H9 (cell line): Measurements from ENCODE around the gene UQCRC2. TPM values are rescaled to one million over a fixed set of nuclear protein-coding genes. Genes with fewer than 3 reads are reported as not detected.
A peak's percentile ranks its signal among the peaks of the same experiment; 100 is the strongest.

Experiments
- DNase-seq: peaks from one replicate; pipeline ENCODE4 v3.0.0-alpha.2; 2017
- H2AFZ ChIP-seq: one replicate; pipeline ENCODE4 v1.6.1; 2013; ENCODE audit warnings: mild to moderate bottlenecking, low read length, control low read depth, moderate library complexity
- H2AK5ac ChIP-seq: 2 replicates; pipeline ENCODE4 v1.6.1; 2013; ENCODE audit warnings: low read length, control low read depth, mixed read lengths; ENCODE audit not compliant: insufficient read length
- H2BK120ac ChIP-seq: one replicate; pipeline ENCODE4 v1.6.1; 2013; ENCODE audit warnings: low read depth, mild to moderate bottlenecking, low read length, control low read depth, inconsistent platforms; ENCODE audit not compliant: poor library complexity, severe bottlenecking
- H2BK12ac ChIP-seq: 2 replicates; pipeline ENCODE4 v1.6.1; 2013; ENCODE audit warnings: low read length, control low read depth, mixed read lengths, low read depth; ENCODE audit not compliant: insufficient read length
- H2BK15ac ChIP-seq: 2 replicates; pipeline ENCODE4 v1.6.1; 2013; ENCODE audit warnings: low read depth, low read length, control low read depth
- H2BK20ac ChIP-seq: one replicate; pipeline ENCODE4 v1.6.1; 2013; ENCODE audit warnings: low read depth, mild to moderate bottlenecking, low read length, control low read depth, inconsistent platforms; ENCODE audit not compliant: poor library complexity, severe bottlenecking
- H2BK5ac ChIP-seq: 2 replicates; pipeline ENCODE4 v1.6.1; 2013; ENCODE audit warnings: low read length, control low read depth, mixed read lengths; ENCODE audit not compliant: insufficient read length
- H3K14ac ChIP-seq: 2 replicates; pipeline ENCODE4 v1.6.1; 2013; ENCODE audit warnings: low read length, control low read depth; ENCODE audit not compliant: insufficient read depth
- H3K18ac ChIP-seq: 2 replicates; pipeline ENCODE4 v1.6.1; 2013; ENCODE audit warnings: low read depth, mild to moderate bottlenecking, mixed read lengths, low read length, control low read depth; ENCODE audit not compliant: insufficient read length
- H3K23ac ChIP-seq: 2 replicates; pipeline ENCODE4 v1.6.1; 2013; ENCODE audit warnings: low read length, control low read depth, mixed read lengths, low read depth; ENCODE audit not compliant: insufficient read length
- H3K23me2 ChIP-seq: 2 replicates; pipeline ENCODE4 v1.6.1; 2013; ENCODE audit warnings: low read depth, mild to moderate bottlenecking, mixed read lengths, low read length, control low read depth; ENCODE audit not compliant: insufficient read length, poor library complexity, severe bottlenecking
- H3K27ac ChIP-seq: 2 replicates; pipeline ENCODE4 v1.5.1; 2013; ENCODE audit warnings: low read length, control low read depth, mixed read lengths, low read depth; ENCODE audit not compliant: insufficient read length
- H3K27me3 ChIP-seq: 2 replicates; pipeline ENCODE4 v1.6.1; 2013; ENCODE audit warnings: low read length, control low read depth, inconsistent platforms; ENCODE audit not compliant: insufficient read depth
- H3K4ac ChIP-seq: 2 replicates; pipeline ENCODE4 v1.6.1; 2013; ENCODE audit warnings: low read depth, mild to moderate bottlenecking, control low read depth, inconsistent platforms, low read length, moderate library complexity
- H3K4me1 ChIP-seq: 2 replicates; pipeline ENCODE4 v1.6.1; 2013; ENCODE audit warnings: low read length, control low read depth, inconsistent platforms; ENCODE audit not compliant: insufficient read depth
- H3K4me2 ChIP-seq: 2 replicates; pipeline ENCODE4 v1.6.1; 2013; ENCODE audit warnings: low read length, control low read depth, mixed read lengths; ENCODE audit not compliant: insufficient read length, insufficient read depth
- H3K56ac ChIP-seq: 2 replicates; pipeline ENCODE4 v1.6.1; 2013; ENCODE audit warnings: low read depth, mild to moderate bottlenecking, mixed read lengths, low read length, control low read depth; ENCODE audit not compliant: insufficient read length
- H3K79me1 ChIP-seq: 2 replicates; pipeline ENCODE4 v1.6.1; 2013; ENCODE audit warnings: low read depth, mild to moderate bottlenecking, moderate library complexity, low read length, control low read depth, inconsistent platforms; ENCODE audit not compliant: insufficient read depth, poor library complexity, severe bottlenecking
- H3K79me2 ChIP-seq: 2 replicates; pipeline ENCODE4 v1.6.1; 2013; ENCODE audit warnings: low read length, control low read depth, inconsistent platforms; ENCODE audit not compliant: insufficient read depth
- H3K9ac ChIP-seq: 2 replicates; pipeline ENCODE4 v1.6.1; 2013; ENCODE audit warnings: low read length, control low read depth, mixed read lengths; ENCODE audit not compliant: insufficient read length; ENCODE audit errors: extremely low read depth
- H3K9me3 ChIP-seq: one replicate; pipeline ENCODE4 v1.6.1; 2013; ENCODE audit warnings: low read depth, low read length, inconsistent platforms; ENCODE audit not compliant: control insufficient read depth
- H3T11ph ChIP-seq: one replicate; pipeline ENCODE4 v1.6.1; 2013; ENCODE audit warnings: mild to moderate bottlenecking, low read length, control low read depth, inconsistent platforms
- H4K20me1 ChIP-seq: one replicate; pipeline ENCODE4 v1.6.1; 2013; ENCODE audit not compliant: control insufficient read depth, insufficient read length, insufficient read depth
- H4K5ac ChIP-seq: 2 replicates; pipeline ENCODE4 v1.6.1; 2013; ENCODE audit warnings: low read depth, mild to moderate bottlenecking, mixed read lengths, low read length, control low read depth; ENCODE audit not compliant: insufficient read length
- H4K8ac ChIP-seq: replicated peaks from 2 replicates; pipeline ENCODE4 v1.6.1; 2013; ENCODE audit warnings: low read length, control low read depth, mixed read lengths, low read depth; ENCODE audit not compliant: insufficient read length
- H4K91ac ChIP-seq: 2 replicates; pipeline ENCODE4 v1.6.1; 2013; ENCODE audit warnings: low read depth, mild to moderate bottlenecking, moderate library complexity, mixed read lengths, low read length, control low read depth; ENCODE audit not compliant: insufficient read length
- H3K27ac Mint-ChIP-seq, 3 experiments: 2 replicates in 2 of 3; 3 replicates in 1 of 3; pipeline ENCODE4 v1.8.0; 2020 to 2021; ENCODE audit warnings: mixed read lengths in 3 of 3, mild to moderate bottlenecking in 1 of 3, moderate library complexity in 1 of 3
- H3K27me3 Mint-ChIP-seq: 2 replicates; pipeline ENCODE4 v1.8.0; 2021; ENCODE audit warnings: low read depth, mild to moderate bottlenecking, moderate library complexity, mixed read lengths
- H3K36me3 Mint-ChIP-seq, 3 experiments: 2 replicates in 2 of 3; 3 replicates in 1 of 3; pipeline ENCODE4 v1.8.0; 2020 to 2021; ENCODE audit warnings: low read depth in 3 of 3, mixed read lengths in 3 of 3; ENCODE audit not compliant: insufficient read depth in 1 of 3
- H3K4me1 Mint-ChIP-seq, 2 experiments: 2 replicates each; pipeline ENCODE4 v1.8.0; 2020; ENCODE audit warnings: mixed read lengths in 2 of 2
- H3K4me3 Mint-ChIP-seq, 2 experiments: 2 replicates in 1 of 2; 3 replicates in 1 of 2; pipeline ENCODE4 v1.8.0; 2020 to 2021; ENCODE audit warnings: mild to moderate bottlenecking in 2 of 2, mixed read lengths in 2 of 2, moderate library complexity in 1 of 2
- H3K9me3 Mint-ChIP-seq, 2 experiments: 2 replicates in 1 of 2; 3 replicates in 1 of 2; pipeline ENCODE4 v1.8.0; 2020; ENCODE audit warnings: mild to moderate bottlenecking in 2 of 2, mixed read lengths in 2 of 2, moderate library complexity in 1 of 2
- CTCF ChIP-seq: fragments of 200-600 bp; sonication (generic); conservative IDR thresholded peaks from 3 replicates; pipeline ENCODE4 v1.8.0; 2021; ENCODE audit warnings: antibody characterized with exemption, mild to moderate bottlenecking
- WGBS: extraction: QIAGEN DNeasy Blood & Tissue Kit; methylation state at CpG from one replicate; pipeline ENCODE4 v1.1.7; 2013; ENCODE audit warnings: missing lambda C conversion rate, low lambda C conversion rate, mixed read lengths; ENCODE audit not compliant: insufficient read length; ENCODE audit errors: extremely low coverage; 5-methylcytosine and 5-hydroxymethylcytosine counted together
- total RNA-seq: library from RNA; stranded (reverse); gene quantifications from 2 replicates; pipeline ENCODE4 v1.2.1, GENCODE V29; 2021

UQCRC2 gene
- total RNA-seq, 1 experiment from 2014 or later = 228 TPM

GRCh38 chr16:21994856-21995465 lies 41.8 kb downstream of the UQCRC2 start:
- Histone ChIP-seq H2BK12ac (no peak overlapping the region), H2AK5ac (no peak overlapping the region), H2BK5ac (no peak overlapping the region), H2BK15ac (no peak overlapping the region), H3K27ac (no peak overlapping the region), H4K5ac (no peak overlapping the region), H3K4ac (no peak overlapping the region), H3K23ac (no peak overlapping the region), H3K9me3 (no peaks in the 10 kb centered on the region), H3K23me2 (no peaks in the 10 kb centered on the region), H3K14ac (no peak overlapping the region), H2BK20ac (no peak overlapping the region), H4K8ac (no peak overlapping the region), H2BK120ac (no peak overlapping the region), H3K79me2 (no peaks in the 10 kb centered on the region), H2AFZ (no peak overlapping the region), H3K4me2 (no peak overlapping the region), H3T11ph (no peak overlapping the region), H3K56ac (no peak overlapping the region), H3K79me1 (no peaks in the 10 kb centered on the region), H3K9ac (no peak overlapping the region), H4K20me1 (no peaks in the 10 kb centered on the region), H3K27me3 (no peaks in the 10 kb centered on the region), H4K91ac (no peak overlapping the region), H3K4me1 (no peaks in the 10 kb centered on the region), H3K18ac (no peak overlapping the region)
- no CpG with 5 or more reads among the region's 13 CpGs for WGBS
- no peaks in the 10 kb centered on the region for H3K9me3 Mint-ChIP-seq
- H3K27ac Mint-ChIP-seq = peak overlapping the region in 1 of 3 experiments; percentile 66; a peak in 2 of 7 replicates
- H3K36me3 Mint-ChIP-seq = no peaks in the 10 kb centered on the region
- TF ChIP-seq CTCF = no peak
- peaks cover 2% of the 10 kb centered on the region; the same call in 1 of the 2 replicates for H3K27me3 Mint-ChIP-seq
- H3K4me1 Mint-ChIP-seq = peaks cover 2 to 9% of the 10 kb centered on the region in 2 experiments
- no peak overlapping the region for H3K4me3 Mint-ChIP-seq
- DNase-seq = peak; percentile 41
